ENCODE results near the gene AVEN. TPM values are rescaled to one million over a fixed set of nuclear protein-coding genes. Genes with fewer than 3 reads are reported as not detected.
"Not testable (repeated sequence)": the region's sequence is repeated elsewhere in the genome, so short reads cannot be mapped to it uniquely, and the experiment has no call there.

The AVEN gene
- total RNA-seq, 2 donors from 2014 or later: 17.0 to 27.4 TPM

DNA sequence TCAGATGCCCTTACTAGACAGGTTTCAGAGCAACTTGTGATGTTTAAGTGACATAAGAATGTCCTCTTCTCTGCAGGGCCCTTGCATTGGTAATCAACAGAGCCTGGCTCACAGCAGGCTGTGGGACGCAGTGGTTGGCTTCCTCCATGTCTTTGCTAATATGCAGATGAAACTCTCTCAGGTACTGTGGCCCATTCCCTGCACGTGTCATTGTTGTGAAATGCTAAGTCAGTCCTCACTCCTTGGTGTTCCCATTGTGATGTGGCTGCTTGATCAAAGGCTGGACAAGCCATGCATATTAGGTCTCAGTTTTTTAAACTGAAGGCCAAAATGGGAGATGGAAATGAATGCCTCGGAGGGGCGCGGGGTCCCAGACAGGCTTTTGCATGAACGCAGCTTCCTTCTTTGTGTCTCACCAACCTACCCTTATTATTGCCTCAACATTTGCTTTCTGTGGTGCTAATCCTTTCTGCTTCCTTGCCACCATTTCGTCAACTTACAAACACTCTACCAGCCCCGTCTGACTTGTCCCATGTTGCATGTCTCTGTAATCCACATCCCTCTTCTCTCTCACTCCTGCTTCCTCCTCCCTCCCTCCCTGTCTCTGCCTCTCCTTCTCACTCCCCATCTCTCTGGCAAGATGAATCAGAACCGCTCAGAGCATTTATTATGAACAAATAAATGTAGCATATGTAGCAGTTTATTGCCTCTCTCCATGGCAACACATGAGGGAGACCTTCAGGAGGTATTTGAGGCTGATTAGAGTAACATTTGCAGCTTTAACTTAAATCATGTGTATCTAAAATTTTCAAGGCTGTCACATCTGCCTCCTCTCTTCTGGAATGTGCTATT is 203.9 kb downstream of the AVEN start:
- no peak for DNase-seq (ENCODE audit: low spot score)
- Mint-ChIP-seq H3K27ac (no peak overlapping the region), H3K4me3 (no peak overlapping the region), H3K9me3 (no peaks in the 10 kb centered on the region), H3K4me1 (ENCODE audit: low read depth in 2 of 2) (no peaks in the 10 kb centered on the region), H3K27me3 (peaks cover 2 to 30% of the 10 kb centered on the region in 2 donors), H3K36me3 (no peaks in the 10 kb centered on the region)
- no peak for ATAC-seq

DNA sequence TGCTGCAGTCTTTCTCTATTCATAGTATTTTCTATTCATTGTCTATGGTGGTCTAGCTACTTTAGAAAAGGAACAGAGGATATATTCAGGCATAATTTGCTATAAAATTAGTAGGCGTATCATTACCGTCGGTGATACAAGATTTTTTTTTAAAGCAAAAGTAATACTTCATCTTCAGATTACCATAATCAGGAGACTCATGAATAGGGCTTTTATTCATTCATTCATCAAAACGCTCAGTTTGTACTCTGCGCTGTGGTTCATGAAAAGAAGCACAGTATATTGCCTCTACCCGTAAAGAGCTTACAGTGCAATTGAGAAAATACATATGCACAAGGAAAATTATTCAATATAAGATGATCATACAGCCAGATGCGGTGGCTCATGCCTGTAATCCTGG is 207.4 kb downstream of the AVEN start:
- no peak overlapping the region for H3K4me3 Mint-ChIP-seq
- peaks cover 2 to 11% of the 10 kb centered on the region in 2 donors for H3K27me3 Mint-ChIP-seq
- no peaks in the 10 kb centered on the region for H3K9me3 Mint-ChIP-seq
- ATAC-seq: no peak
- H3K4me1 Mint-ChIP-seq (ENCODE audit: low read depth in 2 of 2): no peaks in the 10 kb centered on the region
- H3K36me3 Mint-ChIP-seq: no peaks in the 10 kb centered on the region
- DNase-seq (ENCODE audit: low spot score): no peak
- H3K27ac Mint-ChIP-seq: no peak overlapping the region

- no peak for DNase-seq (ENCODE audit: low spot score)
- ATAC-seq: no peak
- Mint-ChIP-seq H3K36me3 (no peaks in the 10 kb centered on the region), H3K4me1 (ENCODE audit: low read depth in 2 of 2) (no peaks in the 10 kb centered on the region), H3K27me3 (peaks cover 2 to 9% of the 10 kb centered on the region in 2 donors), H3K4me3 (no peak overlapping the region), H3K27ac (no peak overlapping the region), H3K9me3 (no peaks in the 10 kb centered on the region)
Observed at GRCh38 chr15:33830351-33830750, 208.7 kb downstream of the AVEN start.

- Mint-ChIP-seq H3K27ac (no peak overlapping the region), H3K27me3 (peaks cover 0 to 9% of the 10 kb centered on the region in 2 donors), H3K9me3 (no peaks in the 10 kb centered on the region), H3K36me3 (no peaks in the 10 kb centered on the region), H3K4me1 (ENCODE audit: low read depth in 2 of 2) (no peaks in the 10 kb centered on the region), H3K4me3 (no peak overlapping the region)
- DNase-seq (ENCODE audit: low spot score): no peak
- ATAC-seq: no peak
Observed at GRCh38 chr15:33826201-33826600, 212.8 kb downstream of the AVEN start.

DNA sequence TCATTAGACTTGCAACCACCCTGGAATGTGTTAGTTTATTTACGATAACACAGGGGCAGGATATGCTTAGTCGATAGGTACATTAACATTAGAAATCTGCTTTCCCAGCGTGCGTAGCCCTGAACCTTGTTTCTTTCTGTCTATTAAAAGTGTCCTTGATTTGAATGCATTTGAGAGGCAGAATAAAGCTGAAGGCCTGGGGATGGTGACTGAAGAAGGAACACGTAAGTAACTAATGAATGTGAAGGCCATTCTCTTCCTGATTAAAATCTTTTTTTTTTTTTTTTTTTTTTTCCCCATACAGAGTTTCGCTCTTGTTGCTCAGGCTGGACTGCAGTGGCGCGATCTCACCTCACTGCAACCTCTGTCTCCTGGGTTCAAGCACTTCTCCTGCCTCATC is 213.6 kb downstream of the AVEN start:
- Mint-ChIP-seq H3K9me3 (no peaks in the 10 kb centered on the region), H3K27ac (no peak overlapping the region), H3K36me3 (no peaks in the 10 kb centered on the region), H3K4me3 (no peak overlapping the region), H3K27me3 (peaks cover 0 to 7% of the 10 kb centered on the region in 2 donors), H3K4me1 (ENCODE audit: low read depth in 2 of 2) (no peaks in the 10 kb centered on the region)
- ATAC-seq (no peak), DNase-seq (ENCODE audit: low spot score) (no peak)

DNA sequence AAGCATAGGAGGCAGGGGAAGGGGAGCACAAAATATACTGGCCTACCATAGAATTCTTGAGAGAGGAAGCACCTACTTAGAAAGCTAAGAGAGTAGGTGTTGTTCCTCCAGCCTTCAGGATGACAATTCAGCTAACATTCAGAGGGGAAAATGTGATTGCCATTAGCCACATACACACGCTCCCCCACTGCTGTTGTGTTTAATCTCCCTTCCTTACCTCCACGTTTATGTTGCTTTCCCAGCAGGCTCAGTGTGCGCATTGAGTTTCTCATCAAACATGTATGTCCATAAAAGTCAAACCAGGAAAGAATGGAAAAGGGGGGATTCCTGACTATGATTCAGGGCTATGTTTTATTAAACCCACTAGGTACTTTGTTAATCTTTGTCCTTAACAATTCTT is 215.9 kb downstream of the AVEN start:
- H3K4me3 Mint-ChIP-seq: no peak overlapping the region
- no peaks in the 10 kb centered on the region for H3K4me1 Mint-ChIP-seq (ENCODE audit: low read depth in 2 of 2)
- H3K36me3 Mint-ChIP-seq: no peaks in the 10 kb centered on the region
- H3K27ac Mint-ChIP-seq: no peak overlapping the region
- no peaks in the 10 kb centered on the region for H3K9me3 Mint-ChIP-seq
- ATAC-seq (peak in 1 of 2 donors; percentile 50), DNase-seq (ENCODE audit: low spot score) (no peak)
- H3K27me3 Mint-ChIP-seq: peaks cover 4 to 6% of the 10 kb centered on the region in 2 donors

DNA sequence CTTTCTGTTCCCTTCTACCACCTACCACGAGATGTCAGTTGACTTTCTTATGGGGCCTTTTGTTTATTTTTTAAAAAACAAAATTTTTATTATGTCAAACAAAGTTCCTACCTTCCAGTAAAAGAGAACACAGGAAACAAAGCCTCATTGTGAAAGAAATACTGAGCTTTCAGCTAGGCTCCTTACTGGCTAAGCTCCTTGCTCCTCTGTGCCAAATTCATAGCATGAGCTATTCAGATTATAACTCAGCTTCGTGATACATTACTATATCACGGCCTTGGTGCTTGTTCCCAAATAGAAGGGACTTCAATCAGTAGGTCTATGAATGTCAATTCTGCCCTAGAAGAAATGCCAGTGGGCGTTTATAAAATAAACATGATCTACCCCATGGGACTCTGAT is 216.5 kb downstream of the AVEN start:
- H3K36me3 Mint-ChIP-seq: no peaks in the 10 kb centered on the region
- no peaks in the 10 kb centered on the region for H3K9me3 Mint-ChIP-seq
- peaks cover 8 to 9% of the 10 kb centered on the region in 2 donors for H3K27me3 Mint-ChIP-seq
- H3K27ac Mint-ChIP-seq: no peak overlapping the region
- ATAC-seq (no peak), DNase-seq (ENCODE audit: low spot score) (no peak)
- H3K4me1 Mint-ChIP-seq (ENCODE audit: low read depth in 2 of 2): no peaks in the 10 kb centered on the region
- no peak overlapping the region for H3K4me3 Mint-ChIP-seq

DNA sequence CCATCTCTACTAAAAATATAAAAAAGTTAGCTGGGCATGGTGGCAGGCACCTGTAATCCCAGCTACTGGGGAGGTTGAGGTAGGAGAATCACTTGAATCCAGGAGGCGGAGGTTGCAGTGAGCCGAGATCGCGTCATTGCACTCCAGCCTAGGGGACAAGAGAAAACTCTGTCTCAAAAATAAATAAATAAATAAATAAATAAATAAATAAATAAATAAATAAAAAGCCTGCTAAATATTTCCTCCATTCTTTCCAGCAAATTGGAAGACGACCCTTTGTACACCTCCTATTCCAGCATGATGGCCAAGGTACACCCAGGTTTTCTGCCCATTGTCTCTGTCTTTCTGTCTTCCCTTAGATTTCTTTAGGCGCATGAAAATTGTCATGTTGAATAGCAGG is 219.5 kb downstream of the AVEN start:
- H3K27me3 Mint-ChIP-seq: peaks cover 3 to 12% of the 10 kb centered on the region in 2 donors
- H3K4me1 Mint-ChIP-seq (ENCODE audit: low read depth in 2 of 2); DNase-seq (ENCODE audit: low spot score); ATAC-seq; H3K27ac Mint-ChIP-seq; H3K4me3 Mint-ChIP-seq; H3K36me3 Mint-ChIP-seq; H3K9me3 Mint-ChIP-seq: not testable (repeated sequence)

Other genes with a start within 250 kb of the AVEN start
- gene CHRM5, start 70.7 kb downstream of the AVEN start, total RNA-seq: not detected
- 10 to 100 TPM; 57.7 to 90.2 TPM for gene EMC7, start 62.7 kb upstream of the AVEN start, total RNA-seq
- gene PGBD4, start 62.9 kb upstream of the AVEN start, total RNA-seq: 1 to 10 TPM; 3.4 to 4.4 TPM
- 10 to 100 TPM; 39.2 to 79.6 TPM for gene KATNBL1, start 170.9 kb upstream of the AVEN start, total RNA-seq
- 100 to 1,000 TPM in 1 of 2 donors, 10 to 100 TPM in 1; 93.1 to 102 TPM for gene EMC4, start 185.8 kb upstream of the AVEN start, total RNA-seq

Measured in natural killer cell treated with Interleukin-12 subunit alpha and Interleukin-12 subunit beta and Interleukin-15 and Interleukin-18, amount 100 ng/mL, for 72 hours (primary cell).